HTERT RPE-1 (cell line): ENCODE measurements around the gene SUCO.

Experiments
- in situ Hi-C: fragments of 300-500 bp; cut with MboI; formaldehyde crosslinking; loops from 4 replicates; pipeline ENCODE4 v1.14.3; 2020; ENCODE audit warnings: low sequenced_read_pairs

SUCO gene

GRCh38 chr1:172641492-172641891 is 108.5 kb downstream of the SUCO start:
- in situ Hi-C loops = no loop called here

- in situ Hi-C loops = no loop called here
These were observed 110.0 kb downstream of the SUCO start for GRCh38 chr1:172642970-172643369.

DNA sequence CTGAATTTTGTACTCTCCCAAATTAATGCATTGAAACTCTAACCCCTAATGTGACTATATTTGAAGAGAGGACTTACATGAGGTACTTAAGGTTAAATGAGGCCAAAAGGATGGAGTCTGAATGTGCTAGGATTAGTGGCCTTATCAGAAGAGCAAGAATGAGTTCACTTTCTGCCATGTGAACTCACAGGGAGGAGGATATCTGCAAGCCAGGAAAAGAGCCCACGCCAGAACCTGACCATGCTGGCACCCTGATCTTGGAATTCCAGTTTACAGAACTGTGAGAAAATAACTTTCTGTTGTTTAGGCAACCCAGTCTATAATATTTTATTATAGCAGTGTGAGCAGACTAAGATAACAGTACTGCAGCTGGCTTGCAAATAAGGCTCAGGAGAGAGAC is 113.7 kb downstream of the SUCO start:
- in situ Hi-C loops = no loop called here

- in situ Hi-C loops = no loop called here
These were observed 114.2 kb downstream of the SUCO start for GRCh38 chr1:172647110-172647564.

GRCh38 chr1:172647987-172648386 is 115.0 kb downstream of the SUCO start:
- in situ Hi-C loops = no loop called here

DNA sequence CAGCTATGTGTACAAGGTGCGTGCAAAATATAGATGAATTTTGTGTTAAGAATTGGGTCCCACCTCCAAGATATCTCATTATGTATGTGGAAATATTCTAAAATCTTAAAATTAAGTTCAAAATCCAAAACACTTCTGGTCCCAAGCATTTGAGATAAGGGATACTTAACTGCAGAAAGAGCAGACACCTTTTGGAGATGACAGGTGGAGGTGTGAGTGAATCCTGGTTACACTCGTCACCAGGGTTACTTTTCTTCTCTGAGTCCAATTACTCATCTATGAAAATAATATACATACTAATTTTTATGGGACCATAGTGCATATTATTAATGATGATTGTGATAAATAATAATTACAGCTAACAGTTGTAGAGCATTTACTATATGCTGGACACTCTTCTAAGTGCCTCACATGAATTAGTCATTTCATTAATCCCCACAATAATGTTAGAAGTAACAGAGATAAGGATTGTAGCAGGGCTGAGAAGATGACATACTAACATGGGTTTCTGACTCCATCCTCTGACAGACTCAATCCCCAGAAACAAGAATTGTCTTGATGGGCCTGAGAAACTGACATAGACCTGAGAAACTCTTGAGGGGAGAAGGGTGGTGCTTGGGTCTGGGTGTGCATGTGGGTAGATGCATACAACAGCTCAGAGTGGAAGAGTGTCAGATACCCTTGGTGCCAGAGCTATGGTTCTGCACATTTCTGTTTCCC is 117.7 kb downstream of the SUCO start:
- in situ Hi-C loops = no loop called here

DNA sequence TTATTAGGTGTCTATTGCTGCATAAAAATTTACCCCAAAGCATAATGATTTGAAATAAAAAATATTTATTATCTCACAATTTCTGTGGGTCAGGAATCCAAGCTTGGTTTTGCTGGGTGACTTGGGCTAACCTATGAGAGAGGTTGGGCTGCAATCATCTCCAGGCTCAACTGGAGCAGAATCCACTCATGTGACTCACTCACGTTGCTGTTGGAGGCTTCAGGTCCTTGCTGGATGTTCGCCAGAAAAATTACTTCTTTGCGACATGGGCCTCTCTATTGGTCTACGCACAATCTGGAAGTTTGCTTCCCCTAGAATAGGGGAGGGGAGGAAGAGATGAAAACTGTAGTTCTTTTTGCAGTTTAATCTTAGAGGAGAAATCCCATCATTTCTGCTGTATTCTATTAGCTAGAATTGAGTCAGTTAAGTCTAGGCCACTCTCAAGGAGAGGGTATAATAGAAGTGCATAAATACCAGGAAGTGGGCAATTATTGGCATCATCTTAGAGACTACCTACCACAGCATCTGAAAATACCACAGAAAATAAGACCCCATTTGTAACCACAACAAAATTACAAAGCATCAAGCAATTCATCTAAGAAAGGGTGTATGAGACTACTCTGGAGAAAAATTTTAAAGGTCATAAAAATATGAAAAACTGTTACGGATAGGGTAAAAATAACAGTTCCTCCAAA is 120.2 kb downstream of the SUCO start:
- in situ Hi-C loops = no loop called here

- in situ Hi-C loops = no loop called here
These were observed 121.6 kb downstream of the SUCO start for GRCh38 chr1:172654535-172654934.

DNA sequence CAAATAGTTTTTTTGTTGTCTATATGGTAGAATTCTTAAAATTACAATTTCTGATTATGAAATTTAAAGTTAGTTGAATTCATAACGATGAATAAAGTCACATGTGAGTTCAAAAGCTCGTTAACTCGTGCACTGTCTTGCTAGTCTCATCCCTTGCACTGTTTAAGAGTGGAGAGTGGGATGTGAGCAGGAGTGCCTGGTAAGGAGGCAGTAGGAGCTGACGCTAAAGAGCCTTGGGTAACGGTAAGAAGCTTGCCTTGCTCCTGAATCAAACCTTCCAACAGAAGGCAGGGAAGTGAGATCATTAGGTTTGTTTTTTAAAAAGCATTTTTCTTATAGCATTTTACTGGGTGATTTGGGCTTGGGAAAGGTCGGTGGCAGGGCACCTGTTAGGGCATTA is 123.6 kb downstream of the SUCO start:
- in situ Hi-C loops = no loop called here

DNA sequence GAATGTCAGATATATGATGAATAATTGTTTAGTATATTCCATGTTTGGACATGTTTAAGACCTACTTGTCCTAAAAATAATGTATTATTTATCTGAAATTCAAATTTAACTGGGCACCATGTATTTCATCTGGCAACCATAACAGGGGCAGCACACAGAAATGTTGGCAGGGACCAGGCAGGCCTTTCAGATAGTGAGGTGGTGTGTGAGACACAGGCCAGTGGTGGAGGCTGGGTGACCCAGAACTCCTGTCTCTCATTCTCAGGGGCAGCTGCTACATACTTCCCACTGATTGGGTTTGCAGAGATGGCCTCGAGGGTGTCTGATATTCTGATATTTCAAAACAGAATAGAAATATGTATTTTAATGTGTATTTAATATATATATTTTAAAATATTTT is 124.6 kb downstream of the SUCO start:
- in situ Hi-C loops = no loop called here

- in situ Hi-C loops = no loop called here
These were observed 126.0 kb downstream of the SUCO start, which contains the start of gene FASLG for GRCh38 chr1:172658871-172659453. TSS of gene FASLG (plus strand) at chr1:172659103. CDS start at chr1:172659202, 99 bp downstream.

DNA sequence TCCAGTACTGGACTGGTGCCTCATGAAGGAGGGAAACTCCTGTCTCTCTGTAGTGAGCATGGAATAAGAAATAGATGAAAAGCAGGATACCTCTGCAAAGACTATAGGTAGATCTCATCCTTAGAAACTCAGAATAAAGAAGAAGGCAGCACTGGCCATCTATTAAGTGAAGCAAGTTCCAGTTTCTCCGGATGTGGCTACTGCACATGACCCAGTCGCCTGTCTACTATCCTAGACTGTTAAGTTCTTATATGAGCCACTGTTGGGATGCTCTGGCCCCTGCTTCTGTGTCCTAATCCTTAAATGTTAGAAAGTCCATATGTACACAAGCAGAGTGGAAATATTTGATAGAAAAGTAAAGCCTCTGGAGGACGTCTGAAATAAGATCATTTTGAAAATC is 128.2 kb downstream of the SUCO start:
- in situ Hi-C loops = no loop called here
